Measurements from ENCODE around the gene RNF41.
A peak's percentile ranks its signal among the peaks of the same experiment; 100 is the strongest.
"Not testable (repeated sequence)": the region's sequence is repeated elsewhere in the genome, so short reads cannot be mapped to it uniquely, and the experiment has no call there.

RNF41 gene

DNA sequence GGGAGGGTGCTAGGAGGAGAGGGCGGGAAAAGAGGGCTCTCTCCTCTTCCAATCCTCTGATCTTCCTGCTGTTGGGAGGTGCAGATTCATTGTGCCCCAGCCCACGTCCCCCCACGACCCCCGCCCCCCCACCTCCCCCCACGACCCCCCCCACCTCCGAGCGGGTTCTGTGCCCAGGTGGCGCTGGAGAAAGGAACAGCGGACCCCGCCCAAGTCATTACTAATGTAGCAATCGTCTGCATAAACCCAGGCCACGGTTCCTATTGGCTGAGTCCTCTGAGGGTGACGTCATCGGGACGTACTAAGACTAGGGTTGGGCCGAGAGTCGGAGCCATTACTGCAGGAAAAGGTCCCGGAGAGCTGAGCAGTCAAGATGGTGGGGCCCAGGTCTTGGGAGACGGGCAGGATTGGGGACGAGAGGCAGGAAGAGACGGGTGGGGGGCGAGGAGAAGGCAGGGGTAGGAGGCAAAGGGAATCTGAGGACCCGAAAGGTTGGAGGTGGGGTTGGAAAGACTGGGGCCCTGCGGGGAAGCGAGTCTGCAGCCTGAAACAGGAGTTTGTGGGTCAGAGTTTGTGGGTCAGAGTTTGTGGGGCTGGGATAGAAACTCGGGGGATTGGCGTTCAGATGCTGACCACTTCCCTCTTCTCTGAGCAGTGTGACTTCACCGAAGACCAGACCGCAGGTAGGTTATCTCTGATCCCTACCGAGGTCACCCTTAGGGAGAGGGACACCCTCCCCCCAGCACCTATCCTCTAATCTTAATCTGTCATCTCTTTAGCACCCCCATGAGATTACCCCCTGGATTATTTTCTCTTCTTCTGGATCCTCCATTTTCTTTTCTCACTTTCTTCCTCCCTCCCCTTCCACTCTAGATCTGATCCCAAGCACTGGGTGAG lies 63.4 kb downstream of the RNF41 start, which contains the start of gene MYL6:
TSS of gene MYL6 (plus strand) at position 331 of the 897 bp plus-strand sequence. CDS start at position 374, 43 bp downstream.
- Histone ChIP-seq H3K4me3 (replicated peaks; ENCODE audit: insufficient read depth, low read length) (peak within 1 kb of the TSS; percentile 64), H3K27me3 (ENCODE audit: insufficient read depth, poor library complexity, severe bottlenecking) (no peaks in the 10 kb centered on the region), H3K27ac (replicated peaks) (peak within 1 kb of the TSS; percentile 96)
- peak; percentile 97 to 98 for DNase-seq (ENCODE audit: low read depth in 1 of 2, low spot score in 1 of 2)
- TF ChIP-seq, protein P1, sequence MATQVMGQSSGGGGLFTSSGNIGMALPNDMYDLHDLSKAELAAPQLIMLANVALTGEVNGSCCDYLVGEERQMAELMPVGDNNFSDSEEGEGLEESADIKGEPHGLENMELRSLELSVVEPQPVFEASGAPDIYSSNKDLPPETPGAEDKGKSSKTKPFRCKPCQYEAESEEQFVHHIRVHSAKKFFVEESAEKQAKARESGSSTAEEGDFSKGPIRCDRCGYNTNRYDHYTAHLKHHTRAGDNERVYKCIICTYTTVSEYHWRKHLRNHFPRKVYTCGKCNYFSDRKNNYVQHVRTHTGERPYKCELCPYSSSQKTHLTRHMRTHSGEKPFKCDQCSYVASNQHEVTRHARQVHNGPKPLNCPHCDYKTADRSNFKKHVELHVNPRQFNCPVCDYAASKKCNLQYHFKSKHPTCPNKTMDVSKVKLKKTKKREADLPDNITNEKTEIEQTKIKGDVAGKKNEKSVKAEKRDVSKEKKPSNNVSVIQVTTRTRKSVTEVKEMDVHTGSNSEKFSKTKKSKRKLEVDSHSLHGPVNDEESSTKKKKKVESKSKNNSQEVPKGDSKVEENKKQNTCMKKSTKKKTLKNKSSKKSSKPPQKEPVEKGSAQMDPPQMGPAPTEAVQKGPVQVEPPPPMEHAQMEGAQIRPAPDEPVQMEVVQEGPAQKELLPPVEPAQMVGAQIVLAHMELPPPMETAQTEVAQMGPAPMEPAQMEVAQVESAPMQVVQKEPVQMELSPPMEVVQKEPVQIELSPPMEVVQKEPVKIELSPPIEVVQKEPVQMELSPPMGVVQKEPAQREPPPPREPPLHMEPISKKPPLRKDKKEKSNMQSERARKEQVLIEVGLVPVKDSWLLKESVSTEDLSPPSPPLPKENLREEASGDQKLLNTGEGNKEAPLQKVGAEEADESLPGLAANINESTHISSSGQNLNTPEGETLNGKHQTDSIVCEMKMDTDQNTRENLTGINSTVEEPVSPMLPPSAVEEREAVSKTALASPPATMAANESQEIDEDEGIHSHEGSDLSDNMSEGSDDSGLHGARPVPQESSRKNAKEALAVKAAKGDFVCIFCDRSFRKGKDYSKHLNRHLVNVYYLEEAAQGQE (IDR thresholded peaks at IDR 0.05; ENCODE audit: insufficient replicate concordance, low read depth), result peak; percentile 64
- peak; percentile 71; the same call in 1 of the 2 replicates for TF ChIP-seq SPI1 (IDR thresholded peaks at IDR 0.05; ENCODE audit: borderline replicate concordance, low read depth)
- TF ChIP-seq GABPA (IDR thresholded peaks at IDR 0.05; ENCODE audit: low read depth), result no peak
- TF ChIP-seq POLR2AphosphoS5 (IDR thresholded peaks at IDR 0.05; ENCODE audit: low read depth), result peak; percentile 98
- TF ChIP-seq, protein P2, sequence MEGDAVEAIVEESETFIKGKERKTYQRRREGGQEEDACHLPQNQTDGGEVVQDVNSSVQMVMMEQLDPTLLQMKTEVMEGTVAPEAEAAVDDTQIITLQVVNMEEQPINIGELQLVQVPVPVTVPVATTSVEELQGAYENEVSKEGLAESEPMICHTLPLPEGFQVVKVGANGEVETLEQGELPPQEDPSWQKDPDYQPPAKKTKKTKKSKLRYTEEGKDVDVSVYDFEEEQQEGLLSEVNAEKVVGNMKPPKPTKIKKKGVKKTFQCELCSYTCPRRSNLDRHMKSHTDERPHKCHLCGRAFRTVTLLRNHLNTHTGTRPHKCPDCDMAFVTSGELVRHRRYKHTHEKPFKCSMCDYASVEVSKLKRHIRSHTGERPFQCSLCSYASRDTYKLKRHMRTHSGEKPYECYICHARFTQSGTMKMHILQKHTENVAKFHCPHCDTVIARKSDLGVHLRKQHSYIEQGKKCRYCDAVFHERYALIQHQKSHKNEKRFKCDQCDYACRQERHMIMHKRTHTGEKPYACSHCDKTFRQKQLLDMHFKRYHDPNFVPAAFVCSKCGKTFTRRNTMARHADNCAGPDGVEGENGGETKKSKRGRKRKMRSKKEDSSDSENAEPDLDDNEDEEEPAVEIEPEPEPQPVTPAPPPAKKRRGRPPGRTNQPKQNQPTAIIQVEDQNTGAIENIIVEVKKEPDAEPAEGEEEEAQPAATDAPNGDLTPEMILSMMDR (IDR thresholded peaks at IDR 0.05; ENCODE audit: insufficient read depth, low read length), result no peak

DNA sequence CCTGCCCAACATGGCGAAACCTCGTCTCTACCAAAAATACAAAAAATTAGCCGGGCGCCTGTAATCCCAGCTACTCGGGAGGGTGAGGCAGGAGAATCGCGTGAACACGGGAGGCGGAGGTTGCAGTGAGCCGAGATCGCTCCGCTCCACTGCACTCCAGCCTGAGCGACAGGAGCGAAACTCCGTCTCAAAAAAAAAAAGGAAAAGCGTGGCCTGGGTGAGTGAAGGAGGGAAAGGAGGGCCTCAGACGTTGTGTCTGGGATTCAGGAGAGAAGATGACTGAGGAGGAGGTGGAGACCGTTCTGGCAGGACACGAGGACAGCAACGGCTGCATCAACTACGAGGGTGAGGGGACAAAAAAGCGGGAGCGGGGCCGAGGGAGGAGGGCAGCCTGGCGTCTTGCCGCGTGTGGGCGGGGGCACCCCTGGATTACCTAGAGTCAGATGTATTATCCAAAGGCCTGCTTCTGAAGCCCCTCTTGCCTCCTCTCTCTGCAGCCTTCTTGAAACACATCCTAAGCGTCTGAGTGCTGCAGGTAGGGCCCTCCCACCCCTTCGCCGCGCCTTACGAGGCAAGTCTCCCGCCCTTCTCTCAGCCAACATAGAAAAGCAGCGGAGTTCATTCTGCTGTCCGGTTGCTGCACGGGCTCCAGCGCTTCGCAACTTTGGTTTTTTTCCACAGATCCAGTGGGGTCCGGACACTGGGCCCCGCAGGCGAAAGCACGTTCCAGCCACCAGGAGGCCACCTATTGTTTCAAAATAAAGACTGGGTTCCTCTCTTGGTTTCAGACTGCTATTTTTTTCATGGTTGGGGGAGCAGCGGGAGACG lies 64.3 kb downstream of the RNF41 start:
- no peak for TF ChIP-seq GABPA (IDR thresholded peaks at IDR 0.05; ENCODE audit: low read depth)
- no peak; the same call in 1 of the 2 replicates for TF ChIP-seq POLR2AphosphoS5 (IDR thresholded peaks at IDR 0.05; ENCODE audit: low read depth)
- TF ChIP-seq, protein P1 (IDR thresholded peaks at IDR 0.05; ENCODE audit: insufficient replicate concordance, low read depth), result no peak
- TF ChIP-seq, protein P2 (IDR thresholded peaks at IDR 0.05; ENCODE audit: insufficient read depth, low read length), result peak; percentile 56
- peak; percentile 66; the same call in 1 of the 2 replicates for TF ChIP-seq SPI1 (IDR thresholded peaks at IDR 0.05; ENCODE audit: borderline replicate concordance, low read depth)

DNA sequence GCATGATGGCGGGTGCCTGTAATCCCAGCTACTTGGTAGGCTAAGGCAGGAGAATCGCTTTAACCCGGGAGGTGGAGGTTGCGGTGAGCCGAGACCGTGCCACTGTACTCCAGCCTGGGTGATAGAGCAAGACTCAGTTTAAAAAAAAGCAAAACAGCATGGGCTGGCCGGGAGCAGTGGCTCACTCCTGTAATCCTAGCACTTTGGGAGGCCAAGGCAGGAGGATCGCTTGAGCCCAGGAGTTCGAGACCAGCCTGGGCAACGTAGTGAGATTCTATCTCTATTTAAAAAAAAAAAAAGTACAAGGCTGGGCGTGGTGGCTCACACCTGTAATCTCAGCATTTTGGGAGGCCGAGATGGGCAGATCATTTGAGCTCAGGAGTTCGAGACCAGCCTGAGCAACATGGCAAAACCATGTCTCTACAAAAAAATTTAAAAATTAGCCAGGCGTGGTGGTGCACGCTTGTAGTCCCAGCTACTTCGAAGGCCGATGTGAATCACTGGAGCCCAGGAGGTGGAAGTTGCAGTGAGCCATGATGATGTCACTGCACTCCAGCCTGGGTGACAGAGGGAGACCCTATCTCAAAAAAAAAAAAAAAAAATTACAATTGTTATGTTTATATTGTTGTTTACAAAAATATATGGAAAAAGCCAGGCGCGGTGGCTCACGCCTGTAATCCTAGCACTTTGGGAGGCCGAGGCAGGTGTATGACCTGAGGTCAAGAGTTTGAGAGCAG lies 65.1 kb downstream of the RNF41 start:
- not testable (repeated sequence) for H3K4me3 ChIP-seq (replicated peaks; ENCODE audit: insufficient read depth, low read length); DNase-seq (ENCODE audit: low read depth in 1 of 2, low spot score in 1 of 2); H3K27me3 ChIP-seq (ENCODE audit: insufficient read depth, poor library complexity, severe bottlenecking)
- H3K27ac ChIP-seq (replicated peaks), result peak overlapping the region; percentile 96

More for the DNA sequence above, 64.3 kb downstream of the RNF41 start:
- peak overlapping the region; percentile 96 for H3K27ac ChIP-seq (replicated peaks)
- peak; percentile 82 to 85 for DNase-seq (ENCODE audit: low read depth in 1 of 2, low spot score in 1 of 2)
- peak overlapping the region; percentile 64 for H3K4me3 ChIP-seq (replicated peaks; ENCODE audit: insufficient read depth, low read length)
- no peaks in the 10 kb centered on the region for H3K27me3 ChIP-seq (ENCODE audit: insufficient read depth, poor library complexity, severe bottlenecking)
